ENCODE results near the gene CCL11.

Gene CCL11

GRCh38 chr17:34285286-34285792 lies at the start of gene CCL11:
TSS of gene CCL11 (plus strand) at chr17:34285742. CDS start at chr17:34285809, 67 bp downstream.
- DNase-seq = no peak

- DNase-seq = no peak
Observed at GRCh38 chr17:34236281-34236892, 49.2 kb upstream of the CCL11 start.

GRCh38 chr17:34237458-34237857 lies 48.1 kb upstream of the CCL11 start:
- DNase-seq = no peak

GRCh38 chr17:34241062-34241461 lies 44.5 kb upstream of the CCL11 start:
- DNase-seq = no peak

GRCh38 chr17:34242587-34243363 lies 42.8 kb upstream of the CCL11 start:
- no peak for DNase-seq

- no peak for DNase-seq
Observed at GRCh38 chr17:34243364-34244320, 41.9 kb upstream of the CCL11 start.

GRCh38 chr17:34245351-34245905 lies 40.1 kb upstream of the CCL11 start:
- DNase-seq = no peak

- DNase-seq = no peak
Observed at GRCh38 chr17:34246446-34246845, 39.1 kb upstream of the CCL11 start.

- no peak for DNase-seq
Observed at GRCh38 chr17:34246881-34247280, 38.7 kb upstream of the CCL11 start.

- no peak for DNase-seq
Observed at GRCh38 chr17:34248511-34249024, 37.0 kb upstream of the CCL11 start.

- no peak for DNase-seq
Observed at GRCh38 chr17:34249061-34249460, 36.5 kb upstream of the CCL11 start.

GRCh38 chr17:34249478-34249877 lies 36.1 kb upstream of the CCL11 start:
- DNase-seq = no peak

GRCh38 chr17:34251186-34251585 lies 34.4 kb upstream of the CCL11 start:
- no peak for DNase-seq

GRCh38 chr17:34252095-34252443 lies 33.5 kb upstream of the CCL11 start:
- DNase-seq = no peak

GRCh38 chr17:34252444-34253138 lies 33.0 kb upstream of the CCL11 start:
- DNase-seq = no peak

GRCh38 chr17:34253139-34253525 lies 32.4 kb upstream of the CCL11 start:
- DNase-seq = no peak

- DNase-seq = no peak
Observed at GRCh38 chr17:34254146-34254545, 31.4 kb upstream of the CCL11 start.

GRCh38 chr17:34254651-34255380 lies 30.7 kb upstream of the CCL11 start, which contains the start of gene CCL2:
TSS of gene CCL2 (plus strand) at chr17:34255285. CDS start at chr17:34255350, 65 bp downstream.
- no peak for DNase-seq

- DNase-seq = no peak
Observed at GRCh38 chr17:34255381-34255732, 30.2 kb upstream of the CCL11 start.

- DNase-seq = no peak
Observed at GRCh38 chr17:34255841-34256240, 29.7 kb upstream of the CCL11 start.

GRCh38 chr17:34257299-34257985 lies 28.1 kb upstream of the CCL11 start:
- DNase-seq = no peak
